Osteoblast (primary cell): Measurements from ENCODE around the gene IGLL5. TPM values are rescaled to one million over a fixed set of nuclear protein-coding genes. Genes with fewer than 3 reads are reported as not detected.

Experiments used
- DNase-seq: peaks from one replicate; pipeline ENCODE4 v3.0.0; 2011; ENCODE audit warnings: low spot score, mixed read lengths; ENCODE audit not compliant: insufficient read length; ENCODE audit errors: missing footprints
- H2AFZ ChIP-seq: 2 replicates; pipeline ENCODE4 v1.6.0; 2011; ENCODE audit warnings: mild to moderate bottlenecking, low read length
- H3K27ac ChIP-seq: 2 replicates; pipeline ENCODE4 v1.5.1; 2011; ENCODE audit warnings: mild to moderate bottlenecking, low read depth, low read length, moderate library complexity
- H3K27me3 ChIP-seq: 2 replicates; pipeline ENCODE4 v1.6.0; 2012; ENCODE audit warnings: mild to moderate bottlenecking, control low read depth, inconsistent platforms, low read length, moderate library complexity; ENCODE audit not compliant: insufficient read depth
- H3K36me3 ChIP-seq: 2 replicates; pipeline ENCODE4 v1.5.1; 2011; ENCODE audit warnings: mild to moderate bottlenecking, low read length, control low read depth, moderate library complexity; ENCODE audit not compliant: insufficient read depth
- H3K4me1 ChIP-seq: 2 replicates; pipeline ENCODE4 v1.5.1; 2011; ENCODE audit warnings: mild to moderate bottlenecking, low read length, control low read depth, moderate library complexity; ENCODE audit not compliant: insufficient read depth
- H3K4me2 ChIP-seq: 2 replicates; pipeline ENCODE4 v1.6.0; 2011; ENCODE audit warnings: mild to moderate bottlenecking, low read length; ENCODE audit not compliant: insufficient read depth
- H3K4me3 ChIP-seq: fragments of 200-600 bp; sonication (generic); 3 replicates; pipeline ENCODE4 v1.5.1; 2012; ENCODE audit warnings: mild to moderate bottlenecking, low read length, inconsistent platforms; ENCODE audit not compliant: insufficient read depth
- H3K79me2 ChIP-seq: 2 replicates; pipeline ENCODE4 v1.6.0; 2012; ENCODE audit warnings: mild to moderate bottlenecking, low read length, control low read depth, inconsistent platforms; ENCODE audit not compliant: insufficient read depth
- H3K9me3 ChIP-seq: 2 replicates; pipeline ENCODE4 v1.5.1; 2011; ENCODE audit warnings: low read depth, low read length, control low read depth
- H4K20me1 ChIP-seq: 2 replicates; pipeline ENCODE4 v1.6.0; 2012; ENCODE audit warnings: mild to moderate bottlenecking, low read length, control low read depth; ENCODE audit not compliant: insufficient read depth
- CTCF ChIP-seq: IDR thresholded peaks from 2 replicates; pipeline ENCODE4 v1.5.1; 2011; ENCODE audit warnings: mild to moderate bottlenecking, low read depth, low read length, moderate library complexity; ENCODE audit errors: extremely low read depth
- total RNA-seq: library from RNA; depleted of rRNA; stranded (reverse); fragments of >200 nt; gene quantifications from 2 replicates; pipeline ENCODE4 v1.2.3, GENCODE V29; 2012

The IGLL5 gene
- total RNA-seq, 1 donor, result not detected

GRCh38 chr22:22847241-22847640, 40.4 kb upstream of the IGLL5 start:
- Histone ChIP-seq H3K36me3 (no peaks in the 10 kb centered on the region), H3K27me3 (peaks cover 11% of the 10 kb centered on the region), H3K9me3 (no peaks in the 10 kb centered on the region), H3K27ac (no peak overlapping the region), H3K4me1 (no peaks in the 10 kb centered on the region), H4K20me1 (no peaks in the 10 kb centered on the region), H3K79me2 (no peaks in the 10 kb centered on the region), H3K4me2 (no peak overlapping the region), H2AFZ (no peak overlapping the region), H3K4me3 (no peak overlapping the region)
- TF ChIP-seq CTCF, result no peak
- no peak for DNase-seq

- Histone ChIP-seq H2AFZ (no peak overlapping the region), H4K20me1 (no peaks in the 10 kb centered on the region), H3K27me3 (peaks cover 11% of the 10 kb centered on the region), H3K4me3 (no peak overlapping the region), H3K79me2 (no peaks in the 10 kb centered on the region), H3K4me2 (no peak overlapping the region), H3K36me3 (no peaks in the 10 kb centered on the region), H3K27ac (no peak overlapping the region), H3K4me1 (no peaks in the 10 kb centered on the region), H3K9me3 (no peaks in the 10 kb centered on the region)
- peak; percentile 78 for DNase-seq
- peak; percentile 91 for TF ChIP-seq CTCF
Measured at GRCh38 chr22:22848364-22848866, 39.2 kb upstream of the IGLL5 start.

- no peak for DNase-seq
- Histone ChIP-seq H3K9me3 (no peaks in the 10 kb centered on the region), H3K27ac (no peak overlapping the region), H2AFZ (no peak overlapping the region), H3K4me2 (no peak overlapping the region), H3K27me3 (peaks cover 6% of the 10 kb centered on the region), H4K20me1 (no peaks in the 10 kb centered on the region), H3K79me2 (no peaks in the 10 kb centered on the region), H3K4me3 (no peak overlapping the region), H3K36me3 (no peaks in the 10 kb centered on the region), H3K4me1 (no peaks in the 10 kb centered on the region)
- TF ChIP-seq CTCF, result no peak
Measured at GRCh38 chr22:22849640-22850610, 37.7 kb upstream of the IGLL5 start.

- H4K20me1 ChIP-seq, result no peaks in the 10 kb centered on the region
- no peaks in the 10 kb centered on the region for H3K4me1 ChIP-seq
- peaks cover 6% of the 10 kb centered on the region for H3K27me3 ChIP-seq
- H3K4me3 ChIP-seq, result no peak overlapping the region
- H3K36me3 ChIP-seq, result no peaks in the 10 kb centered on the region
- no peaks in the 10 kb centered on the region for H3K9me3 ChIP-seq
- TF ChIP-seq CTCF, result no peak
- no peak for DNase-seq
- no peak overlapping the region for H3K27ac ChIP-seq
- no peak overlapping the region for H3K4me2 ChIP-seq
- no peaks in the 10 kb centered on the region for H3K79me2 ChIP-seq
- H2AFZ ChIP-seq, result no peak overlapping the region
Measured at GRCh38 chr22:22851969-22852368, 35.6 kb upstream of the IGLL5 start.
